Measurements from ENCODE around the gene FBXO28.
"Not testable (repeated sequence)": the region's sequence is repeated elsewhere in the genome, so short reads cannot be mapped to it uniquely, and the experiment has no call there.

Gene FBXO28

GRCh38 chr1:224069138-224069537 is 44.8 kb upstream of the FBXO28 start:
- H3K4me3 ChIP-seq (ENCODE audit: low read depth, low read length): no peak overlapping the region
- TF ChIP-seq CTCF (IDR thresholded peaks at IDR 0.05; ENCODE audit: low read depth, low read length): no peak

- no peak for TF ChIP-seq CTCF (IDR thresholded peaks at IDR 0.05; ENCODE audit: low read depth, low read length)
- no peak overlapping the region for H3K4me3 ChIP-seq (ENCODE audit: low read depth, low read length)
Observed at GRCh38 chr1:224070521-224070920, 43.4 kb upstream of the FBXO28 start.

- no peak for TF ChIP-seq CTCF (IDR thresholded peaks at IDR 0.05; ENCODE audit: low read depth, low read length)
- no peak overlapping the region for H3K4me3 ChIP-seq (ENCODE audit: low read depth, low read length)
Observed at GRCh38 chr1:224076407-224076806, 37.5 kb upstream of the FBXO28 start.

GRCh38 chr1:224079644-224080043 is 34.3 kb upstream of the FBXO28 start:
- not testable (repeated sequence) for H3K4me3 ChIP-seq (ENCODE audit: low read depth, low read length)

- no peak overlapping the region for H3K4me3 ChIP-seq (ENCODE audit: low read depth, low read length)
- no peak for TF ChIP-seq CTCF (IDR thresholded peaks at IDR 0.05; ENCODE audit: low read depth, low read length)
Observed at GRCh38 chr1:224080115-224080774, 33.7 kb upstream of the FBXO28 start.

GRCh38 chr1:224081604-224082003 is 32.3 kb upstream of the FBXO28 start:
- no peak overlapping the region for H3K4me3 ChIP-seq (ENCODE audit: low read depth, low read length)
- no peak for TF ChIP-seq CTCF (IDR thresholded peaks at IDR 0.05; ENCODE audit: low read depth, low read length)

GRCh38 chr1:224082146-224082545 is 31.8 kb upstream of the FBXO28 start:
- no peak for TF ChIP-seq CTCF (IDR thresholded peaks at IDR 0.05; ENCODE audit: low read depth, low read length)
- no peak overlapping the region for H3K4me3 ChIP-seq (ENCODE audit: low read depth, low read length)

GRCh38 chr1:224084867-224085266 is 29.0 kb upstream of the FBXO28 start:
- no peak overlapping the region for H3K4me3 ChIP-seq (ENCODE audit: low read depth, low read length)
- no peak for TF ChIP-seq CTCF (IDR thresholded peaks at IDR 0.05; ENCODE audit: low read depth, low read length)
